ENCODE data around the gene TPST2.

TPST2 gene

GRCh38 chr22:26581026-26581425, 8.9 kb downstream of the TPST2 start:
- DNase-seq (ENCODE audit: extremely low read depth in 1 of 2, low read depth in 1 of 2), result no peak

GRCh38 chr22:26580240-26580962, 9.5 kb downstream of the TPST2 start:
- DNase-seq (ENCODE audit: extremely low read depth in 1 of 2, low read depth in 1 of 2), result no peak

- no peak for DNase-seq (ENCODE audit: extremely low read depth in 1 of 2, low read depth in 1 of 2)
Measured at GRCh38 chr22:26579331-26579886, 10.5 kb downstream of the TPST2 start.

- DNase-seq (ENCODE audit: extremely low read depth in 1 of 2, low read depth in 1 of 2), result no peak
Measured at GRCh38 chr22:26577081-26577480, 12.9 kb downstream of the TPST2 start.

GRCh38 chr22:26576026-26576680, 13.8 kb downstream of the TPST2 start:
- DNase-seq (ENCODE audit: extremely low read depth in 1 of 2, low read depth in 1 of 2), result no peak

GRCh38 chr22:26574001-26574723, 15.8 kb downstream of the TPST2 start:
- no peak for DNase-seq (ENCODE audit: extremely low read depth in 1 of 2, low read depth in 1 of 2)

- no peak for DNase-seq (ENCODE audit: extremely low read depth in 1 of 2, low read depth in 1 of 2)
Measured at GRCh38 chr22:26573026-26573662, 16.8 kb downstream of the TPST2 start.

GRCh38 chr22:26570864-26571525, 18.9 kb downstream of the TPST2 start:
- DNase-seq (ENCODE audit: extremely low read depth in 1 of 2, low read depth in 1 of 2), result no peak

- no peak for DNase-seq (ENCODE audit: extremely low read depth in 1 of 2, low read depth in 1 of 2)
Measured at GRCh38 chr22:26570115-26570514, 19.8 kb downstream of the TPST2 start.

- DNase-seq (ENCODE audit: extremely low read depth in 1 of 2, low read depth in 1 of 2), result no peak
Measured at GRCh38 chr22:26568207-26568706, 21.7 kb downstream of the TPST2 start.

GRCh38 chr22:26567610-26568009, 22.3 kb downstream of the TPST2 start:
- no peak for DNase-seq (ENCODE audit: extremely low read depth in 1 of 2, low read depth in 1 of 2)

- DNase-seq (ENCODE audit: extremely low read depth in 1 of 2, low read depth in 1 of 2), result no peak
Measured at GRCh38 chr22:26566994-26567393, 22.9 kb downstream of the TPST2 start.

- DNase-seq (ENCODE audit: extremely low read depth in 1 of 2, low read depth in 1 of 2), result no peak
Measured at GRCh38 chr22:26565889-26566288, 24.0 kb downstream of the TPST2 start.

- DNase-seq (ENCODE audit: extremely low read depth in 1 of 2, low read depth in 1 of 2), result no peak
Measured at GRCh38 chr22:26565181-26565580, 24.8 kb downstream of the TPST2 start.

GRCh38 chr22:26564672-26565071, 25.3 kb downstream of the TPST2 start:
- DNase-seq (ENCODE audit: extremely low read depth in 1 of 2, low read depth in 1 of 2), result no peak

- DNase-seq (ENCODE audit: extremely low read depth in 1 of 2, low read depth in 1 of 2), result no peak
Measured at GRCh38 chr22:26564181-26564580, 25.8 kb downstream of the TPST2 start.

- no peak for DNase-seq (ENCODE audit: extremely low read depth in 1 of 2, low read depth in 1 of 2)
Measured at GRCh38 chr22:26563022-26563421, 26.9 kb downstream of the TPST2 start.

- DNase-seq (ENCODE audit: extremely low read depth in 1 of 2, low read depth in 1 of 2), result no peak
Measured at GRCh38 chr22:26561756-26562417, 28.0 kb downstream of the TPST2 start.

GRCh38 chr22:26559961-26560575, 29.9 kb downstream of the TPST2 start:
- DNase-seq (ENCODE audit: extremely low read depth in 1 of 2, low read depth in 1 of 2), result no peak
